Measurements from ENCODE around the gene NDEL1.

NDEL1 gene

GRCh38 chr17:8459107-8459506, 23.4 kb downstream of the NDEL1 start:
- no peak for DNase-seq

DNA sequence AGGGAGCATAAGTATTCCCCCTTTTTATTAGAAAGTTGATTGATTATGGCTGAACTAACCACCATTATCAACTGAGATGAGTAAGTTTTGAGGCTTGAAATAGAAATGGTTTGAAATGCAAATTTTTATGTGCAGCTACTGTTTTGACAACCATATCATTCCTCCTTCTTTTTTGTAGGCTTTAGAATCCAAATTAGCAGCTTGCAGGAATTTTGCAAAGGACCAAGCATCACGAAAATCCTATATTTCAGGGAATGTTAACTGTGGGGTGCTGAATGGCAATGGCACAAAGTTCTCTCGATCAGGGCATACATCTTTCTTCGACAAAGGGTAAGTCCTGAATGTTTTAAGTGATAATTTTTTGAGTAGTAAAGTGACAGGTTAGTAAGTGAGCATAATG, 24.1 kb downstream of the NDEL1 start:
- no peak for DNase-seq

DNA sequence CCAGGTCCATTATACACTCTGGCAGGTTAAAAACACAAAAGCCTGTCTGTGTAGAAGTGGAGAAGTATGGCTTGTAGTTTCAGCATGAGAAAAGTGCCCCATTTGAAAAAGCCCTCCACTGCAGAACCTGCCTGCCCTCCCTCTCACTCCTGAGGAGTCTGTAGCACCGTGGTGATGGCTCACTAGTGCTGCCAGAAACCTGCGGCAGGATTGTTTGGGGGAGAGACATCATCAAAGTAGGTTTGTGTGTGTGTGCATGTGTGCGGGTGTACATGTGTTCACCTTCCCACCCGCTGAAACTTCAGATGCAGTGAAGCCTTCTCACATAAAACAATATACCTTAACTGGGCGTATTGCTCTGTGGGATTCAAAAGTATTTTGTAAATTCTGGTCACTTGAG, 26.9 kb downstream of the NDEL1 start:
- no peak for DNase-seq

- no peak for DNase-seq
These were observed 27.4 kb downstream of the NDEL1 start for GRCh38 chr17:8463099-8463498.

DNA sequence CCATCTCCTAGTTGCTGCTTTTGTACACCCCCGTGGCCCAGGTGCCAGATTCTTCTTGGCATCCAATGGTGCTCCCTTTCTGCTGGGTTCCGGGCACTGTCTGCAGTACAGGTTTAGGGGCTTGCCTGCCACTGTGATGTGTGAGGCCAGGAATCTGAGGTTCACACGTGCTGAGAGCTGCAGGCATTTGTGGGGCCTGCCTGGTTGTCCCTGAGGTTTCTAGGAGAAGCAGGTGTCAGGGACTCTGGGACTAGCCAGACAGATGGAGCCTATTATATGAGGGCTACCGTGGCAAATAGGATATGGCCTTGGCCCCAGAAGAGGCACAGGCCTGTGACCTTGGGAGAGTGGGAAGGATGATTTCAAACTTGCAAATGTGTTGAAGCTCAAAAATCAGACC, 29.3 kb downstream of the NDEL1 start:
- no peak for DNase-seq

DNA sequence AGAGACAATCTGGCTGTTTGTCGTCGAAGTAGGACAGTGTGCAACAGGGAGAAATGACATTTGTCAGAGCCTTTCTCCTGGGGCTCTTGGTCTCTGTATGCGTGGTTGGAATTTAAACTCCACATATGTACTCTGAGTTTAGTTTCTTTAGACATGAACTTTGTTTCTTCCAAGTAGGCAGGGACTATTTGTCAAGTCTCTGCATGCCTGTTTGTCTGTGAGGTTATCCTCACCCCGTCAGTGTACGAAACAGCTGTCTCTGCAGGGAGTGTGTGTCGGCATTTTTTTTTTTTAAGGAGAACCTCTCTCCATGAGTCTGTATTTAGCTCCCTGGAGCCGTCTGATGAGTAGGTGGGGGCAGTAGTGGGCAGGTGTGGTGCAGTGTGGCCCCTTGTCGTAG, 29.7 kb downstream of the NDEL1 start:
- DNase-seq, result no peak

GRCh38 chr17:8465759-8466158, 30.1 kb downstream of the NDEL1 start:
- no peak for DNase-seq

GRCh38 chr17:8466456-8466855, 30.8 kb downstream of the NDEL1 start:
- DNase-seq, result no peak

GRCh38 chr17:8466873-8467272, 31.2 kb downstream of the NDEL1 start:
- no peak for DNase-seq

GRCh38 chr17:8467527-8467926, 31.8 kb downstream of the NDEL1 start:
- DNase-seq, result no peak

DNA sequence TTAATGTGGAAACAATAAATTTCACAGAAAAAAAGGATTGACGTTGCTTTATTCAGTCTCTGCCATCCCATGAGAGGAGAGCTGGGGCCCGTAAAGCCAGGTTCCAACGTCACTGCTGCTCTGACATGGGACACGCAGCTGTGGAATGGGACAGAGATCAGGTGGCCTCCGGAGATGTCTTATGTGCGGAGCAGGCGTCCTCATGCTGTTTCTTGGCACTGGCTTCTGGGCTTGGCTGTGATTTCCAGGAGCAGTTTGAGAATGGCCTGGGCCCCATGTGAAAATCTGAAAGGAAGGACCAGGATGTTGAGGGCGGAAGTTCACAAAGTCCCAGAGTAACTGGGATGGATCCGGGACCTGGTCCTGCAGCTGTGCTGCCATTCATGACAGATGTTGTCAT, 32.4 kb downstream of the NDEL1 start:
- DNase-seq, result no peak

- no peak for DNase-seq
These were observed 33.3 kb downstream of the NDEL1 start for GRCh38 chr17:8468980-8469379.

- DNase-seq, result no peak
These were observed 34.3 kb downstream of the NDEL1 start for GRCh38 chr17:8469964-8470363.

- DNase-seq, result no peak
These were observed 34.9 kb downstream of the NDEL1 start for GRCh38 chr17:8470447-8471047.

DNA sequence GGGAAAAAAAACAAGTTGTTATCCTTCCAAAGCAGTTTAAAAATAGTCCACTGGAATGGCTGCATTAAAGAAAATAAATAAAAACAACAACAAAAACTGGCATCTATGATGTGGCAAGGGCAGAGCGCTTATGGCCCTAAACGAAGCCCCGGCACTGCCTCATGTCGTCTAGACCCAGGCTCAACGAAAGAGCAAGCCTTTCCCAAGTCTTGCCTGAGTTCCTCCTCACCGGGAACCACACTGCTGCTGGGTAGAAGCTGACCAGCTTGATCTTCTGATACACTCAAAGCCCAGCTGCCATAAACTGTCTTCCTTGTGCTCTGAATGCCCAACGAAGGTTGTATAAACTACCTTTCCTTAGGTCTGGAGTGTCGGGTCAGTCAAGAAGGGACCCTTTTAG, 37.0 kb downstream of the NDEL1 start:
- no peak for DNase-seq

- no peak for DNase-seq
These were observed 37.9 kb downstream of the NDEL1 start for GRCh38 chr17:8473451-8474192.

DNA sequence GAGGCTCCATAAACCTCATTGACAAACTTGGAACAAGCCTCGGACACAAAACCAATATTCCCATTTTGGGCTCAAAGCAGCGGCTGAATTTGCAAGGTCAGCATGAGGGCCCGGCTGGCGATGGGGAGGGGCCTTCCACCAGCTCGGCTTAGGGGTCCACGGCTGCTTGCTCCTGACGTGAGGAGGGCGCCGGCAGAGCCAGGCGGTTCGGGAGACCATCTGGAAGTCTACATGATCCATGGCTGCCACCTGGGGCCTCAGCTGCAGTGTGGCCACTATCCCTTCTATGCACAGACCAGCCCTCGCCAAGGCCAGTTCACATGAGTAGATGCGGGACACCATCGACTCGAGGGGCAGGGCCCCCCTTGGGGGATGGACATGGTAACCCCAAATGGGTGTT, 39.1 kb downstream of the NDEL1 start:
- DNase-seq, result no peak

DNA sequence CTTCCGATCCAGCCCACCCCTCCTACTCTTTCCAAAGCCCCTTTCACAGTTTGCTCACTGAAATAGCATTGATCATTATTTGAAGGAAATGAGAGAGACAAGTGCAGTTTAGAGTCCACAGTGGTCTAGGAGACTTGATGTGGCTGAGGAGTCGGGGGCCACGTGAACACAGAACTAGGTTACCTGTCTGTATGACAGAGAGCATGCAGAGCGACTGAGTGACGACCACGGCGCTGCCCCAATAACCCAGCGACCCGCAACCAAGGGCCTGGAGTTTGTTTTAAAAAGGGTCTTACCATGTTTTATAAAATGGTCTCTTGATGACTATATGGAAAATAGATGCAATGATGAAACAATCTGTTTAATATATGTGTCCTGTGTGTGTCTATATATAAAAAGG, 39.5 kb downstream of the NDEL1 start:
- no peak for DNase-seq

DNA sequence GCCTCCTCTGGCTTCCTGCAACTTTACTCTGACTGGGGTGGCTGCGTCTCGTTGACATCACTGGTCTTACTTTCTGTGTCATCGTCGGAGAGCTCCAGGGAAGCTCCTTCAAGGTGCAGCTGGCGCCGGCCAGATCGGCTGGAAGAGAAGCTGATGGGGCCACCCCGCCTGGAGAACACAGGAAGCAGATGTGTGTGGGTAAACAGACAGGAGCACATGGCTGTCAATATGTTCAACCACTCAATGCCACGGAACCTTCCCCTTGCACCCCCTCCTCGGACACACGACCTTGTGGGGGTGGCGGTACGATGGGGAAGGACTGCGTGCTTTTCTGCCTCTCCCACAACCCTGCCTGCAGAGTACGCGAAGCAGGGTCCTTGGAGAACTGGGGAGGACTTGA, 40.1 kb downstream of the NDEL1 start:
- no peak for DNase-seq

- DNase-seq, result no peak
These were observed 41.1 kb downstream of the NDEL1 start for GRCh38 chr17:8476741-8477140.

DNA sequence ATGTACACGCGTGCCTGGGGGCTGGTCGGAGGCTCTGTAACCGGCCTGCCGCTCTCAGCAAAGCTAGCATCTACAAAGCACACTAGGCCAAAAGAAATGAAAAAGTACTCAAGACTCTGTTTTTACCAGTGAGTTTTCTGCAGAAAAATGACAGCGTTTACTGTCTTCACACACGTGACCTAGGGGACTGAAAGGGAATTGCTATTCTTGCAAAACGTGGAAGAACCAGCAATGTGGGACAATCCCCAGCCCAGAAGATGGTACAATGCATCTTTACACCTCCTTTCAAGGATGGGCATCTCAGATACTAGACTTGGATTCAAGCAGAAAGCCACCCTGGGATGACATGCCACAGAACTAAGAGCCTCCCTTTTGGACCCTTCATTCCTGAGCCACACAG, 41.5 kb downstream of the NDEL1 start:
- no peak for DNase-seq

DNA sequence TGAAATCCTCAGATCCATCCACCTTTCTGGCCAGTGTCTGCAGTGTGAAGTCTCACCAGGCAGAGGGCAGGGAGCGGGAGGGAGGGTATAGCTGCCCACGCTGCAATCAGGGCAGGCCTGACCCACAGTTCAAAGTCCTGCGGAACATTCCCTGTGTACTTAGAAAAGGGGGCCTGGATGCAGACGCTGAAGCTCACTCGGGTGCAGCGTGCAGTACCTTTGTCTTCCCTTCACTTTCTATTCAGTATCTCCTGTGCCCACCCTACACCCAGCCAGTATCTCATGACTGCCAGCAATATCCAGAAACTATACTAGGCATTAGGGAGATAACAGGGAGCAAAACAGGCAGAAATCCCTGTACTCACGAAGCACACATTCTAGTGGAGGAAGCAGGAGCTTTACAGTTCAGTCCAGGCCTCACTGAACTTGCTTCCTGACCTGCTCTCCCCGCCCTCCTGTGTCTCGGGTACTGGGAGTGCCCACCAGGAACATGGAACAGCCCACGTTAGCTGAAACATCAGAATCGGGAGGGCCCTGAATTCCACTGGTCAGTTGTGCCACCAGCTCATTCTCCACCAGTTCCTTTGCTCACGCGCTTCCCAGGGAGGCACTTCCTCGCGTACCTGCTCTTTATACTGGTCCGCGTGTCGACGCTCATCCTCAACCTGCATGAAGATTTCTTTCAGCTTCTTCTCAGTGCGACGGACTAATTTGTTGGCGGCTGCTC, 42.2 kb downstream of the NDEL1 start:
- no peak for DNase-seq

DNA sequence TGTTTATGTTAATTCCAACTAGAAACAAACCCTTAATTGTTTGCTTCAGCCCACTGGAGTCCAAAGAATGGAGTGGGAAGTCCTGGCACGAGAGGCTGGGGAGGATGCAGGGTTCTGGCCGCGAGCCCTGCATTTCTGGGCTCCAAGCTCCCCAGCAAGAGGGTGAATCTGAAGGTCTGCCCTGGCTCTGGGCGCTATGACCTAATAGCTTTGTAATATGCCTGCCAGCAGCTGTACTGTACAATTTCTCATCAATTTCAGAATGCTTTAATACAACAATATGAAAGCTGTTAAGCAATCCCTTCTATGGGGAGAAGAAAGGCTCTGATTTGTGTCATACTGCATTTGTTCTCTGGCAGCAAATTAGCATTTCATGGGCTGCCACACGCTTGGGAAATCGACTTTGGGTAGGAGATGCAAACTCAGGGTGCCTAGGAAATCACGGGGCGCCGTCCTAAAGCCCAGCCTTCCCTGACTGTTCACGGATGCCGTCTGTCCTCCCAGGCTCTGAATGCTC, 43.8 kb downstream of the NDEL1 start:
- DNase-seq, result no peak

Measured in SW 1271 (cell line).